Renal cortical epithelial cell (primary cell): ENCODE data around the gene RHOBTB3. TPM values are rescaled to one million over a fixed set of nuclear protein-coding genes. Genes with fewer than 3 reads are reported as not detected.
A peak's percentile ranks its signal among the peaks of the same experiment; 100 is the strongest.
"Not testable (repeated sequence)": the region's sequence is repeated elsewhere in the genome, so short reads cannot be mapped to it uniquely, and the experiment has no call there.

Experiments
- DNase-seq: peaks from one replicate; pipeline ENCODE4 v3.0.0-alpha.2; 2011; ENCODE audit warnings: low read depth
- total RNA-seq: library from RNA; depleted of rRNA; stranded (reverse); fragments of >200 nt; gene quantifications from 2 replicates; pipeline ENCODE4 v1.2.3, GENCODE V29; 2014

RHOBTB3 gene, protein sequence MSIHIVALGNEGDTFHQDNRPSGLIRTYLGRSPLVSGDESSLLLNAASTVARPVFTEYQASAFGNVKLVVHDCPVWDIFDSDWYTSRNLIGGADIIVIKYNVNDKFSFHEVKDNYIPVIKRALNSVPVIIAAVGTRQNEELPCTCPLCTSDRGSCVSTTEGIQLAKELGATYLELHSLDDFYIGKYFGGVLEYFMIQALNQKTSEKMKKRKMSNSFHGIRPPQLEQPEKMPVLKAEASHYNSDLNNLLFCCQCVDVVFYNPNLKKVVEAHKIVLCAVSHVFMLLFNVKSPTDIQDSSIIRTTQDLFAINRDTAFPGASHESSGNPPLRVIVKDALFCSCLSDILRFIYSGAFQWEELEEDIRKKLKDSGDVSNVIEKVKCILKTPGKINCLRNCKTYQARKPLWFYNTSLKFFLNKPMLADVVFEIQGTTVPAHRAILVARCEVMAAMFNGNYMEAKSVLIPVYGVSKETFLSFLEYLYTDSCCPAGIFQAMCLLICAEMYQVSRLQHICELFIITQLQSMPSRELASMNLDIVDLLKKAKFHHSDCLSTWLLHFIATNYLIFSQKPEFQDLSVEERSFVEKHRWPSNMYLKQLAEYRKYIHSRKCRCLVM
- 97.9 and 183 TPM in 2 replicates for total RNA-seq

DNA sequence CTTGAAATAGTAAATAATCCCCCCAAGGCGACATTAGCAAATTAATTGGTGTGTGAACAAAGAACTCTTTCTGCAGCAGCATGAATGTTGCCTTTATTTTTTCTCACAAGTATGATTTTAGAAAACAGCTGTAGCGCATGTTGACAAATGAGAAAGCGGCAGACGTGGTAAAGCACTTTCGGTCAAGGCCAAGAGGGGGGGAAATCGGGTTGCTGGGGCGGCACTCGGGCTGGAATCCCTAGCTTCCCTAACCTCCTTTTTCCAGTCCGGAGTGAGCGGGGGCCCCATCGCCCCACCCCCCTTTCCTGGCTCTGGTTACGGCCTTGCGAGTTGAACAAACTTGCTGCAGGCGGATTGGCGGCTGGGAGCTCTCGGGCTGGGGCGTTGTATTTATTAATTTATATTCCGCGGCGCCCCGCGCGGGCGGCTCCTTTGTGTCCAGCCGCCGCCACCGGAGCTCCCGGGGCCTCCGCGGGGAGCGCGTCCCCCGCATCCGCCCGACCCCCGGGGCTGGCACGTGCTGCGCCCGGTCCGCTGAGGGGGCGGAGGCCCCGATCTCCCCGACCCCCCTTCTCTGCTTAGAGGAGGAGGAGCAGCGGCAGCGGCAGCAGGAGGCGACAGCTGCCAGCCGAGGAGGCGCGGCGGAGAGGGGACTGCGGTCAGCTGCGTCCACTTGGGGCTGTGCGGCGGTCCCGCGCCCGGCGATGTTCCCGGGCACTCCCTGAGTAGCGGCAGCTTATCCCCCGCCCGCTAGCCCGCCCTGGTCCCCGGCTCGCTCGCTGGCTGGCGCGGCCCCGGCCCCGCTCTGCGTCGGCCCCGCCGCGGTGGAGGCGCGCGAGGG is at the start of gene RHOBTB3:
TSS of gene RHOBTB3 (plus strand) at position 607 of the 841 bp plus-strand sequence. CDS start 347 bp downstream, outside the sequence.
- DNase-seq: peak; percentile 72

DNA sequence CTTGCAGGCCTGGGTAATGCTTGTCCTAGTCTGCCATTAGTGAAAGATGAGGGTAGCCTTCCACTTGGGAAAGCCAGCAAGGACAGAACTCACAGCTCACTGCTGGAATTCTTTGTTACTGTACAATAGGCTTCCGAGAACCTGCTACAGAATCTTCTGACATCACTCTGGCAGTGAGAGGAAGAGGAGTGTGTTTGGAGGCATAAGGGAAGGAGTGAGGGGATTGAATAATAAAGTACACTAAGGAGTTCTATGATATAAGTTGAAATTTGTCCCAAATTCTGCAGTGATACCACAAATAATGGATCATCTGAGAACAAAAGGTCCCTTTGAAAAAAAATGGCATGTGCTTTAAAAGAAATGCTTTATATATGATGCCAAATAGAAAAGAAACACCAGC is 48.2 kb upstream of the RHOBTB3 start, which contains the start of gene SPATA9:
TSS of gene SPATA9 (minus strand) at position 101 of the 400 bp plus-strand sequence. CDS start 137 bp downstream, outside the sequence.
- DNase-seq: no peak

DNA sequence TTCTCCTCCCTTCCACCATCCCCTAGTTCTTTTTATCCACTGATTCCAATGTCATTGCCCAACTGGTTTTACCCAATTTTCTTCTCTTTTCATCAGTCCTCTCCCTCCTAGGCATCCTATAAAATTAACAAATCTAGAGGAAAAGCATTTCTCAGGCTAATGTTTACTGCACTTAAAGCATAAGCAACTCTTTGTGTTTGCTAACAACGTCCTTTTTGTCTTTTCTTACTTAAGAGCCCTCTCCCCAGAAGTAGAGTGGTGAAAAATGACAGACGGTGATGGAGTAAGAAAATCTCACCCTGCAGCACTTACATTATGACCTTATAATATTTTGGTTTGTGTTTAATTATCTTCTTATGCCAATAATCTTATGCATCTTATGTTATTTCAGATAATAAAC is 46.8 kb upstream of the RHOBTB3 start:
- DNase-seq: no peak

DNA sequence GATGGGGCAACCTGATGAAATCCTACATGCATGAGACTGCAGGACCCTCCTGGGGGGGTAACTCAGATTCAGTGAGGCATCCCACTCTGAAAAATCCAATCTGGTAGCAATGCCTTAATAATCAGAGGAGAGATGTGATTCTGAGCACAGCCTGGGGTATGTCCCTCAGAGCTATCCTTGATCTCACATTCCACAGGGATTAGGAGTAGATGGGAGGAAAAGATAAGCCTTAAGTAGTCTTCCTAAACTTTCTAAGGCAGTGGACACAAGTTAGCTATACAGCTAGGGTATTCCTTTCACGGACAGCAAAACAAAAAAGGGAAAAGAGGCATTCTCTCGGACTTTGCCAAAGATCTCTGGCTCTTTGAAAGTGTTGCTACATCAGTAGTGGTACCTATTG is 44.5 kb upstream of the RHOBTB3 start:
- DNase-seq: no peak

DNA sequence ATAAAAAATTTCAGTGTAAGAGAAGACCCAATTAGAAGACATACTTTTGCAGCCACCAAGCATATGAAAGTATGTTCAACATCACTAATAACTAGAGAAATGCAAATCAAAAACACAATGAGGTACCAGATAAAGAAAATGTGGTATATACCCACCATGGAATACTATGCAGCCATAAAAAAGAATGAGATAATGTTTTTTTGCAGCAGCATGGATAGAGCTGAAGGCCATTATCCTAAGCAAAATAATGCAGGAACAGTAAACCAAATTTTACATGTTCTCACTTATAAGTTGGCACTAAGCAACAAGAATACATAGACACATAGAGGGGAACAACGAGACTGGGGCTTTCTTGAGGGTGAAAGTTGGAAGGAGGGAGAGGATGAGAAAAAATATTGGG is 41.5 kb upstream of the RHOBTB3 start:
- no peak for DNase-seq

DNA sequence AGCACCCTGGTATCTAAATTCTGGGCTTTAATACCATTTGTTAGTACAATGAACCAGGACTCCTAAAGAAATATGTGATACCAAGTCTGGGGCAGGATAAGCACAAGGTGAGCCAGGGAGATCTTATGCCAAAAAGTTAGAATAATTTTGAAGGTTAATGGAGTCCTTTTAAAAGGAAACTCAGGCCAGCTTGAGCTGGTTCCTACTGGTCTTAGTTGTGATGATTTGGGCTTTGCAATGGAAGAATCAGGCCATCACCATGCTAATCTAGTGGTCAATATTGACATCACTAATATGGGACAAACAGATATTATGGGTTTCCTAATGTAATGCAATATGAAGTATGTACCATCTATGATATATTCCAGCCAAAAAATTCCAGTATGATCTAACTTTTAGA is 40.8 kb upstream of the RHOBTB3 start:
- no peak for DNase-seq

DNA sequence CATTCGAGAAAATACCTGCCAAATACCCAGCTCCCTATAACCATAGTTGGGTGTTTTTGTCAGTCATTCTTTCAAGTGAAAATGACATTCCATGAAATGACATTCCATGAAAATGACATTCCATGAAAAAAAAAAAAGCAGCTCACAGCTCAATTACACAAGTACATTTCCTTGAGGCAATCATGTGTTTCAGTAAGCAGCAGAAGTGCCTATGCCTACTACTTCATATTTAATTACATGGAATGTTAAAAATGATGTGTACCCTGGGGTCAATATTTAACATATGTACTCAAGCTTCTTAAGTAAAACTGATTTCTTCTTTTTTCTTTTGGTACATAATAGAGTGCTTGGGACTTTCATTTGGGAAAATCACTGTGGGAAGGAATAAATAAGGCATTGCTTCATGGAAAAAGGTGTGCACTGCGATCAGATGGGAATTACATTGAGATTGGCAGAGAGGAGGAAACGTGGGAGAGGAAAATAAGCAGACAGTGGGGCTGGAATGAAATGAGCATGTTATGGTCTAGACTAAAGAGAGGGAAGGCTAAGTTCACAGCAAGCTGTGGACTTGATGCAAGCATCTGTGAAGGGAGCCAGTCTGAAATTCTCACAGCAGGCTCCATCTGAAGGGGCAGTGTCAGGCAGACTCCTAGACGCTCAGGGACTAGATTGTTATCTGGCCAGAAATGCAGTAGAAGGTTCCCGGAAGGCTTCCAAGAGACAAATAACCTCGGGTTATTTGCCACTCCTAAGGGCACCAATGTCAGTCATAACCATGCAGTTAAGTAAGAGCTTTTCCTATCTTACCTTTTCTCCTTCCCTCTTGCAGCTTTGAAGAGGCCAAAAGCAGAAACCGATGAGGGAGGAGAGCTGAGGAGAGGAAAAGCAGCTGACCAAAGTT is 33.1 kb upstream of the RHOBTB3 start:
- peak; percentile 97 for DNase-seq

DNA sequence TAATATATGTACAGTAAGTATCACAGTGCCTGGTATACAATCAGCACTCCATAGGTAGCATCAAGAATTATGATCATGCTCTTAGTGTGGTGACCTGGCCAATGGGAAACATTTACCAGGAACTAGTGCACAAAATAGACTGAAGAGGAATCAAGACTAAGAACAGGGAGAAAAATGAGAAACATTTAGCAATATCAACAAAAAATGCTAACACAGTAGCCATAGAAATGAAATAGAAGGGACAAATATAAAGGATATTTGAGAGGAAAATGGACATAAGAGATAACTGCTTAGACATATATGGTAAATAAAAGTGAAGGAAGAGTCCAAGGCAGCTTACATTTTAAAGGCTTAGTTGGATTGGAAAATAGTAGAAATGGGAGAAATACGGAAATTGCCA is 31.8 kb upstream of the RHOBTB3 start:
- DNase-seq: no peak

DNA sequence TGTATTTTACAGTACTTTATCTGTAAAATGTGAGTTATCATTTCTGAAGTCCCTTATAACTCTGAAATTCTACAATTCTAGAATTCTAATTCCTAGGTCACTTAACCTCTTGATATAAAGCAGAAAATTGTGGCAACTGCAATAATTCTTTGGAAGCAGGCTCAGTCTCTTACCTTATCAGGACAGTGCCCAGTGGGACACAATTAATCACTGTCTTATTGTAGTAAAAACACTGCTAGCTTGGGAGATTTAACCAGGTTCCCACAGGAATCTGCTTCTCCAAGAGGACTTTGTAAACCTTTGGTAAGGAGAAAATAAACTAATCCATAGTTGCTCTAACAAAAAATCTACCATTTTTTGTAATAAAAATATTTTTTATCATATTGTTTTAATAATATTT is 30.1 kb upstream of the RHOBTB3 start:
- DNase-seq: no peak

DNA sequence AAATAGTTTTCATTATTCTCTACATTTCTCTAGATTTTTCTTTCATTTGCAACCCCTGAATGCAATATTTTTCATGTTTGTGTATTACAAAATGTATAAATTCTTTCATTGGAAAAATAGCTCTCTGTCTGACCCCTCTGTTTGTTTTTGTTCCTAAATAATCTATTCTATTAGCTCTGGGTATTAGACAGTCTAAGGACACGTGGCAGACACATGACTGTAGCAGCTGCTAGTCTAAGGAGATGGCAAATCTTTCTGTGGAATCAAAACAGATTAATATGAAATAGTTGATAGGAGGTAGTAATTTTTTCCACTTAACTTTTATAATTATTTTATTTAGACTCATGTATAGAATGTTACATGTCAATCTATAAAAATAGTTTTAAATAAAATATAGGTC is 27.0 kb upstream of the RHOBTB3 start:
- DNase-seq: no peak

DNA sequence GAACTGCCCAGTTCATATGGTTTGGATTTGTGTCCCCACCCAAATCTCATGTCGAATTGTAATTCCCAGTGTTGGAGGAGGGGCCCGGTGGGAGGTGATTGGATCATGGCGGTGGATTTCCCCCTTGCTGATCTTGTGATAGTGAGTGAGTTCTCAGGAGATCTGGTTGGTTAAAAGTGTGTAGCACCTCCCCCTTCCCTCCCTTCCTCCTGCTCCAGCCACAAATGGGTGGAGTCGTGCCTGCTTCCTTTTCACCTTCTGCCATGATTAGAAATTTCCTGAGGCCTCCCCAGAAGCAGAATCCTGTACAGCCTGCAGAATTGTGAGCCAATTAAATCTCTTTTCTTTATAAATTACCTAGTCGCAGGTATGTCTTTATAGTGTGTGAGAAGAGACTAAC is 24.9 kb upstream of the RHOBTB3 start:
- DNase-seq: not testable (repeated sequence)

DNA sequence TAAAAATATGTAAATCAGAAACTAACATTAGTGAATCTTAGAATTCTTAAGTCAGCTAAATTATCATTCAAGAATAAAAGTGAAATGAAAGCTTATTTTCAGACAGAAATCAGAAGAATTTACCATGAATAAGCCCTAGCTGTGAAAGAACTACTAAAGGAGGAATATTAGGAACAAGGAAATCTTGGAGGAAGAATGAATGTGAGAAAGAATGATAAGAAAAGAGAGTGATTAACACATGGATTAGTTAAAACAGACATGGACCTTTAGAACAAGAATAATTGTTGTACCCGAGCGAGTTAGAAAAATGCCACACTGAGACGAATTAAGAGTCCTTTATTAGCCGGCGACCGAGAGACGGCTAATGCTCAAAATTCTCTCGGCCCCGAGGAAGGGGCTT is 24.1 kb upstream of the RHOBTB3 start:
- DNase-seq: no peak

DNA sequence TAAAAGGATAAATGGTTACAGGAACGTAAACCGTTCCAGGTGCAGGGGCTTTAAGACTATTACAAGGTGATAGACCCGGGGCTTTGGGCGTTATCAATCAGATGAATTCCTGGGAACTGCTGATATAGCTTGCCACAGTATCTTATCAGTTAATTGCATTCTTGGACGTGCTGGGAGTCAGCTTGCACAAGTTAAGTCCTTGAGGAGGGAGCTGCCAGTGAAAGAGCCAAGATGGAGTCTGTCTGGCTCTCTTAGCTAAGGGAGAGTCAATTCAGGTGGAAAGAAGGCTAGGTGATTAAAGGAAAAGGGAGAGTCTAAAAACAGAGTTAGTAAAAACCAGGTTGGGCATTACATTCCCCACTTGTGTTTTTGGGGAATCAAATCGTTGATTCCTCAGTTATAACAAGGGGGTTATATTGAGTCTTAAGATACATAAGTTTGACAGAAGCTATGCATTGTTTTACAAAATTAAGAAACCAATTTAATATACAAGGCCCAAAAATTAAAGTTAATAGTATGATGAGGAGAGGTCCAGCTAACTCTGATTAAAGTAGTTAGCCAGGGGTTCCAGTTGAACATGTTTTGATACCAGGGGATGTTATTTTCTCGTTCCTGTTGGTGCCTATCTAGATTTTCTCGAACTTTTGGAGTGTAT is 23.5 kb upstream of the RHOBTB3 start:
- DNase-seq: not testable (repeated sequence)

DNA sequence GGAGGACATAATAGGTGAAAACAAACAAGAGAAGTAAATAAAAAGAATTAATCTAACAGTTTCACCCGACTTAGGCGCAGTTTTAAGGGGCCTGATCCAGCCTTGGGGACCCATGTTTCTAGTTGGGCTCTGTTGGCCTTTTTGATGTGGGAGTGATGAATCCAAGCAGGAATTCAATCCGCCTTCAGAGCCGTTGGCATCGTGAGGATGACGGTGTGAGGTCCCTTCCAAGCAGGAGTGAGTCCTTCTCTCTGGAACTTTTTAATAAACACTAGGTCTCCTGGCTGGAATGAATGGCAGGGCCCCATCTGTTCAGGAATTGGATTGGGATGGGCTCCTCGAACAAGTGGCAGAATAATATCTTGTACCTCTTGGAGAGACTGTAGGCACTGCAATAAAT is 22.3 kb upstream of the RHOBTB3 start:
- no peak for DNase-seq

DNA sequence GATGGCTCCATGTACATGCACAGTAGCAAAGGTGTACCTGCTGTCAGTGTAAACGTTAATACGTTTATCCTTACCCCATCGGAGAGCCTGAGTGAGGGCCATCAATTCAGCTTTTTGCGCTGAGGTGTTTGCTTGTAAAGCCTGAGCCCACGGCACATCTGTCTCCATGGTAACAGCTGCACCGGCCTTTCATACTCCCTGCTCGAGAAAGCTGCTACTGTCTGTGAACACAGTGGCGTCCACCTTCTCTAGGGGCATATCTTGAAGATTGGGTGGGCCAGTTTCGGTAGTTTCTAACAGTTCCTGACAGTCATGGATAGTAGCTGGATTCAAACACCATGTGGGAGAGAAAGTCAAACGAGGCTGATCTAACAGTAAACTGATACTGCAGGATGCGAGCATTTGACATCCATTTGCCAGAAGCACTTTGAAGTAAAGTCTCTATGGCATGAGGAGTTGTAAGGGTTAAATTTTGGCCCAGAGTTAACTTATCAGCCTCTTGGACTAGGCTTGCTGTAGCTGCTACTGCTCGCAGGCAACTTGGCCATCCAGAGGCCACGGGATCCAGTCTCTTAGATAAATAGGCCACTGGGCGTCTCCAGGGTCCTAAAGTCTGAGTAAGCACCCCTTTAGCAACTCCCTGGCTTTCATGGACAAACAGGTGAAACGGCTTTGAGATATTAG is 21.0 kb upstream of the RHOBTB3 start:
- DNase-seq: no peak

DNA sequence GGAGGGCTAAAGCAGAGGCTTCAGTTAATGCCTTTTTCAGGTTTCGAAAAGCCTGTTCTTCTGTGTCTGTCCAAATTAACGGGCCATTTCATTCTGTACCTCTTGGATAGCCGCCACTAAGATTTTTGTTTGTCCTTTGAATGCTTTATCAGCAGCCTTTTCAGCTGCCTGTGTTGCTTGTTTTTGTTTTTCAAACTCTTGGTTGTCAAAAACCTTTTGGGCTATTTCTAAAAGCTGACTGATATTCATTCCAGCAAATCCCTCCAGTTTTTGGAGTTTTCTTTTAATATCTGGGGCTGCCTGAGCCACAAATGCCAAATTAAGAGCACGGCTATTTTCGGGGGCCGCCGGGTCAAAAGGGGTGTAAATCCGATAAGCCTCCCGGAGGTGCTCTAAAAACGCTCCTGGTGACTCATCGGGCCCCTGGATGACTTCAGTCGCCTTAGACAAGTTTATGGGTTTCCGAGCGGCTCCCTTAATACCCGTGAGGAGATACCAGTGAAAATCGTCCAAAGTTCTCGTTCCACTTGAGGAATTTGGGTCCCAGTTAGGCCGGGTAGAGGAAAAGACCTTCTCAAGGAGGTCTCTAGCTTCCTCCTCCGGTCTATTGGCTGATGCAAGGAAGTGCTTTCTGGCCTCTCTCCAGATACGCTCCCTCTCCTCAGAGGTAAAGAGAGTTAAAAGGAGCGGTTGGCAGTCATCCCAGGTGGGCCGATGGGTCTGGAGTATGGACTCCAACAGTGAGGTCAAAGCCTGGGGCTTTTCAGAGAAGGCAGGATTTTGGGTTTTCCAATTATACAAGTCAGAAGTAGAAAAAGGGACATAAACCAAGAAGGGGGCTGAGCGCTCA is 20.3 kb upstream of the RHOBTB3 start:
- DNase-seq: peak; percentile 30

DNA sequence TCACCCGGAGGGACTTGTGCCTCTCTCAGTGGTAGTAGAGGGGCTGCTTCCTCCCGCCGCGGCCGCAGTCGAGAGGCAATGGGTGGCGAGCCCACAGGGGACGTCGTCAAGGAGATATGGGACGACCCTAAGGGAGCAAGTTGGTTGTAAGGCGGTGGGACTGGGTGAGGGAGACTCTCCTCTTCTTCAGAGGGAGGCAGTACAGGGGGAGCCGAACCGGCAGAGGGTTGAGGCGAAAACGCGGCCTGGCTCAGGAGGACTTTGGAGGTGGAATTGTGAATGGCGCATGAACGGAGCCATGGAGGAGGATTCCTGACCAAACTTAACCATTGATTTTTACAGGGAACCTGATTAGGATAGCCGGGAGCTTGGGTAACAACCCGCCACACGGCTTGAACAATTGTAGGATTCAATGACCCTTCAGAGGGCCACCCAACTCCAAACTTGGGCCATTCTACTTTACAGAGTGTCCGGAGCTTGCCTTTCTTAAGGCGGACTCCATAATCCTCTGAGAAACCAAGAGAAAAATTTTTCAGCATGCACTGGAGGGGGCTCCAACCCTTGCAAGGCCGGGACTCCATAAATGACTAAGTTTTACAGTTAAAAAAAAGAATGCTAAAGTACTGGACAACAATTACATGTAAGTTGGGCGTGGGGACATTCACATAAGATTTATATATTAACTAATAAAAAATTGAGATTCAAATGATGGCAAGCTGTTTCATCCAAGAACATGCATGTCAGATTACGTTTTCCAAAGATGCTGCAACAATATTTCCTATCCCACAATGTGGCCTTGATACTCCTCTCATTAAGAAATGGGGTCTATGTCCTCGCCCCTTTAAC is 19.4 kb upstream of the RHOBTB3 start:
- DNase-seq: no peak

DNA sequence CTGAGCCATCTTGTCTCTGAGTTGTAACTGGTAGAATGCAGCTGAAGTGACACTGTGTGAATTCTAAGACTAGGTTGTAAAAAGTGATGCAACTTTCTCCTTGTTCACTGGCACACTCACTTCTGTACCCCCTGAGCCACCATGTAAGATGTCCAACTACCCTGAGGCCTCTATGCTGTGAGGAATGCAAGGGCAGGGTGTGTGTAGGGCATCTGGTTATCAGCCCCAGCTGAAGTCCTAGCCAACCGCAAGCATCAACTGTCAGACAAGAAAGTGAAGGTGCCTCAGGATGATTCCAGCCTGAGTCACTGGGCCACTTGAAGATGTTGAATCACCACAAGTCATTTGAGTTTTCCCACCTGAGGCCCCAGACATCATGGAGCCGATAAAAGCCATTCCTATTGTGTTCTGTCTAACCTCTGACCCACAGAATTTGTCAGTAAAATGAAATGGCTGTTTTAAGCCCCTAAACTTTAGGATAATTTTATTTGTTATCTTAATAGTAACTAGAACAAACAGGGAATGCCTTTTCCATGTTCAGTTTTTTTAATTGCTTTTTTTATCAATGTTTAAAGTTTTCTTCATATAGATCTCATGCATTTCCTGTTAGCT is 18.7 kb upstream of the RHOBTB3 start:
- peak; percentile 99 for DNase-seq
